ENCODE measurements around the gene MS4A6E.
"Not testable (repeated sequence)": the region's sequence is repeated elsewhere in the genome, so short reads cannot be mapped to it uniquely, and the experiment has no call there.

MS4A6E gene

DNA sequence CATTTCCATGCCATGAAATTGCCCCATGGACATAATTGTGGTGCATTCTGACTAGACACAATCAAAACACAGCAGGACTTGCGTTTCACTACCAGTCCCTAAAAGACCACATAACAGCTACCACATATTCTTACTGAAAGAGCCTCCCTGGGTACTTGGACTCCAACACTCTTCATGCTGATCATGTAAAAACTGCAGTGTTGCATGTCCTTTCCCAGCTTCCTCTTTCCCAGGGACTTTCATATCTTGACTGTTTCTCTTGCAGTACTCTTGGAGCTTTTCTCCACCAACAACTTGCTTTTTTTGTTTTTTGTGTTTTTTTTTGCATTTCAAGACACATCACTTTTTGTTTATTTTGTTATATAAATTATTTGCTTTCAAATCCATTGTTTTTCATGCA, 22.9 kb downstream of the MS4A6E start:
- H3K4me1 ChIP-seq (ENCODE audit: insufficient read depth, poor library complexity, severe bottlenecking): no peaks in the 10 kb centered on the region
- no peaks in the 10 kb centered on the region for H3K27me3 ChIP-seq (ENCODE audit: insufficient read depth, poor library complexity, severe bottlenecking)
- DNase-seq (ENCODE audit: low spot score) (no peak), ATAC-seq (ENCODE audit: low read depth) (no peak)
- TF ChIP-seq CTCF (IDR thresholded peaks at IDR 0.05; ENCODE audit: poor library complexity, severe bottlenecking): no peak
- H3K9me3 ChIP-seq (ENCODE audit: severe bottlenecking): no peaks in the 10 kb centered on the region
- no peak overlapping the region for H3K4me3 ChIP-seq (ENCODE audit: severe bottlenecking)
- H3K27ac ChIP-seq (ENCODE audit: poor library complexity, severe bottlenecking): no peak overlapping the region
- no peaks in the 10 kb centered on the region for H3K36me3 ChIP-seq (ENCODE audit: low read depth)

DNA sequence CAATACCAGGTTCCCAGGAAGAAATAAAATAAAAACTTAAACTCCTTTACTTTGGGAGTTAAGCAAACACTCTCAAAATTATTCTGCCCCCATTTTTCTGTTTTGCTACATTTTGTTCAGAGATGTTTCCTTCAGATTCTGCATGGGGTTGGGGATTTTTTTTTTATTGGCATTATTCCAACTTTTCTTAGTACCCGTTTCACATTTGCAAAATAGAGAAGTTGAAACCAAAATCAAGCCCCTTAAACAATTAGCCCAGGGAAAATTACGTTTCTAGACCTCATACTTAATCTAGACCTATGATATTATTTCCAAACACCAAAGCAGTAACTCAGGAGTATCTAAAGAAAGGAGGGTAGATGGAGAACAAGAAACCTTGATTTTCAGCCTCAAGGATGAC, 30.7 kb downstream of the MS4A6E start:
- no peak for ATAC-seq (ENCODE audit: low read depth)
- H3K36me3 ChIP-seq (ENCODE audit: low read depth): no peaks in the 10 kb centered on the region
- H3K27me3 ChIP-seq (ENCODE audit: insufficient read depth, poor library complexity, severe bottlenecking): no peaks in the 10 kb centered on the region
- no peaks in the 10 kb centered on the region for H3K4me1 ChIP-seq (ENCODE audit: insufficient read depth, poor library complexity, severe bottlenecking)
- no peak for TF ChIP-seq CTCF (IDR thresholded peaks at IDR 0.05; ENCODE audit: poor library complexity, severe bottlenecking)
- DNase-seq (ENCODE audit: low spot score): no peak
- no peak overlapping the region for H3K27ac ChIP-seq (ENCODE audit: poor library complexity, severe bottlenecking)
- no peaks in the 10 kb centered on the region for H3K9me3 ChIP-seq (ENCODE audit: severe bottlenecking)
- no peak overlapping the region for H3K4me3 ChIP-seq (ENCODE audit: severe bottlenecking)

DNA sequence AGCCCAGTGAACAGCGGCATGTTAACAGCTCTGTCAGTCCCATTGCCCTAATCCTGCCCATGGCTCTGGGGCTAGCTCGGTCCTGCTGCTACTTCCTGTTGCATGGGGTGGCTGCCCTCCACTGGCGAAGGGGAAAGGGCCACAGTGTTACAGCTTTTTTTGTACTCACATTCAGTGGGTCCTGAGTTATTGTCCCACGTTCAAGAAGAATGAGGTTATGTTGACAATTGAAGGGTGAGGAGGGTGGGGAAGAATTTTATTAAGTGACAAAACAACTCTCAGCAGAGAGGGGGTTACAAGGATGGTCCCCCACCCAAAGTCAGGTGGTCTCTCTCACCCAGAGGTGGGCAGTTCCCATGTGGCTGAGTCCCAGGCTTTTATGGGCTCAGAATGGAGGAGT, 33.6 kb downstream of the MS4A6E start:
- no peaks in the 10 kb centered on the region for H3K36me3 ChIP-seq (ENCODE audit: low read depth)
- H3K9me3 ChIP-seq (ENCODE audit: severe bottlenecking): no peaks in the 10 kb centered on the region
- no peak for TF ChIP-seq CTCF (IDR thresholded peaks at IDR 0.05; ENCODE audit: poor library complexity, severe bottlenecking)
- ATAC-seq (ENCODE audit: low read depth) (no peak), DNase-seq (ENCODE audit: low spot score) (no peak)
- H3K27me3 ChIP-seq (ENCODE audit: insufficient read depth, poor library complexity, severe bottlenecking): peaks cover 13% of the 10 kb centered on the region
- no peak overlapping the region for H3K4me3 ChIP-seq (ENCODE audit: severe bottlenecking)
- H3K4me1 ChIP-seq (ENCODE audit: insufficient read depth, poor library complexity, severe bottlenecking): no peaks in the 10 kb centered on the region
- no peak overlapping the region for H3K27ac ChIP-seq (ENCODE audit: poor library complexity, severe bottlenecking)

DNA sequence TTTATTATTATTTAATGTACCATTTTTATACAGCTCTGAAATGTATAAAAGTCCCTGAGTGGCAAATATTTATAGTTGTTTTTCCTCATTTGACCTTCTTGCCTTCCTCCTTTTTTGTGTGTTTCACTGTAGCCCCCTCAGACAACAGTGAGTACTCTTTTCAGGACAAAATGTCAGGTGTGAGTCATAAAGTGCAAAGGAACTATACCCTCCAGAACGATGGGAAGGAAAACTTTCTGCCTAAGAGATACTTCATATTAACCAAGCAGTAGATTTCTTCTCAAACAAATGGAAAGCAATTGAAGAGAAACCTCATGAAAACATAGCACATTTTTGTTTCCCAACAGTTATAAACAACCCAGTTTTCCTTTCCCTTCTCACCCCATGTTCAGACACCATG, 35.2 kb downstream of the MS4A6E start:
- TF ChIP-seq CTCF (IDR thresholded peaks at IDR 0.05; ENCODE audit: poor library complexity, severe bottlenecking): no peak
- Histone ChIP-seq H3K9me3 (ENCODE audit: severe bottlenecking) (no peaks in the 10 kb centered on the region), H3K27ac (ENCODE audit: poor library complexity, severe bottlenecking) (no peak overlapping the region), H3K4me1 (ENCODE audit: insufficient read depth, poor library complexity, severe bottlenecking) (no peaks in the 10 kb centered on the region), H3K36me3 (ENCODE audit: low read depth) (no peaks in the 10 kb centered on the region), H3K27me3 (ENCODE audit: insufficient read depth, poor library complexity, severe bottlenecking) (peaks cover 13% of the 10 kb centered on the region), H3K4me3 (ENCODE audit: severe bottlenecking) (no peak overlapping the region)
- DNase-seq (ENCODE audit: low spot score) (no peak), ATAC-seq (ENCODE audit: low read depth) (no peak)

GRCh38 chr11:60363542-60364470, 36.8 kb downstream of the MS4A6E start:
- Histone ChIP-seq H3K4me1 (ENCODE audit: insufficient read depth, poor library complexity, severe bottlenecking) (no peaks in the 10 kb centered on the region), H3K4me3 (ENCODE audit: severe bottlenecking) (no peak overlapping the region), H3K9me3 (ENCODE audit: severe bottlenecking) (no peaks in the 10 kb centered on the region), H3K36me3 (ENCODE audit: low read depth) (no peaks in the 10 kb centered on the region), H3K27ac (ENCODE audit: poor library complexity, severe bottlenecking) (no peak overlapping the region), H3K27me3 (ENCODE audit: insufficient read depth, poor library complexity, severe bottlenecking) (peaks cover 13% of the 10 kb centered on the region)
- peak; percentile 83 for TF ChIP-seq CTCF (IDR thresholded peaks at IDR 0.05; ENCODE audit: poor library complexity, severe bottlenecking)
- DNase-seq (ENCODE audit: low spot score): no peak
- peak; percentile 50; the same call in 1 of the 3 replicates for ATAC-seq (ENCODE audit: low read depth)

DNA sequence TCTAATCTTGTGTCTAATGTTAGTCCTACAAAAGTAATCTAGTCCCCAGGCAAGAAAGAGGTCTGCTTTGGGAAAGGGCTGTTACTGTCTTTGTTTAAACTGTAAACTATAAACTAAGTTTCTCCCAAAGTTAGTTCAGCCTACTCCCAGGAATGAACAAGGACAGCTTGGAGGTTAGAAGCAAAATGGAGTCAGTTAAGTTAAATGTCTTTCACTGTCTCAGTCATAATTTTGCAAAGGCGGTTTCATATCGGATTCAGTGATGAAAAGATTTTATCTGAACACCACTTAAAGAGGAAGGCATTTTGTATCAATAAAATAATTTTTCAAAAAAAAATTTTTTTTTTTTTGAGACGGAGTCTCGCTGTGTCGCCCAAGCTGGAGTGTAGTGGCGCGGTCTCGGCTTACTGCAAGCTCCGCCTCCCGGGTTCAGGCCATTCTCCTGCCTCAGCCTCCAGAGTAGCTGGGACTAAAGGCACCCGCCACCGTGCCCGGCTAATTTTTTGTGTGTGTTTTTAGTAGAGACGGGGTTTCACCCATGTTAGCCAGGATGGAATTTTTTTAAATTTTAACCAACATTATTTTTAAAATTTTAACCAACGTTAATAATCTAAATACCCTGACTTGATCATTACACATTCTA, 39.3 kb downstream of the MS4A6E start:
- not testable (repeated sequence) for H3K36me3 ChIP-seq (ENCODE audit: low read depth); DNase-seq (ENCODE audit: low spot score); H3K27ac ChIP-seq (ENCODE audit: poor library complexity, severe bottlenecking); H3K4me3 ChIP-seq (ENCODE audit: severe bottlenecking); H3K9me3 ChIP-seq (ENCODE audit: severe bottlenecking); ATAC-seq (ENCODE audit: low read depth)
- Histone ChIP-seq H3K27me3 (ENCODE audit: insufficient read depth, poor library complexity, severe bottlenecking) (peaks cover 13% of the 10 kb centered on the region), H3K4me1 (ENCODE audit: insufficient read depth, poor library complexity, severe bottlenecking) (peaks cover 11% of the 10 kb centered on the region)

All from RWPE2 (cell line).